Breast epithelium (tissue), 3 donors: Measurements from ENCODE around the gene FNDC3A.

ENCODE experiments used
- CTCF ChIP-seq, 3 donors: fragments of 450-650 bp; IDR thresholded peaks; one replicate each; pipeline ENCODE4 v1.5.1; 2016 to 2017; ENCODE audit warnings: antibody characterized with exemption in 3 of 3, mild to moderate bottlenecking in 3 of 3, moderate library complexity in 3 of 3
- POLR2A ChIP-seq: fragments of 450-650 bp; IDR thresholded peaks from one replicate; pipeline ENCODE4 v1.6.1; 2016; ENCODE audit warnings: antibody characterized with exemption, mild to moderate bottlenecking, moderate library complexity
- POLR2AphosphoS5 ChIP-seq, 3 donors: sonication (generic); formaldehyde crosslinking; IDR thresholded peaks; one replicate each; pipeline ENCODE4 v1.6.1; 2017; ENCODE audit warnings: antibody characterized with exemption in 3 of 3

- peak in 1 of 3 donors; percentile 17 for TF ChIP-seq POLR2AphosphoS5 (IDR thresholded peaks at IDR 0.05)
- no peak for TF ChIP-seq CTCF (IDR thresholded peaks at IDR 0.05)
- no peak for TF ChIP-seq POLR2A
Observed at GRCh38 chr13:49225223-49226042, 249.7 kb downstream of the FNDC3A start.
